GM12878 (cell line): Measurements from ENCODE around the gene SUN5.

Source experiments
- CREM ChIP-seq: IDR thresholded peaks from 2 replicates; pipeline ENCODE4 v1.6.1; 2014; ENCODE audit warnings: antibody characterized with exemption, low read depth
- EZH2 ChIP-seq: IDR thresholded peaks from 2 replicates; pipeline ENCODE4 v1.6.1; 2012; ENCODE audit warnings: low read depth, mild to moderate bottlenecking, control low read depth, inconsistent platforms, low read length, borderline replicate concordance; ENCODE audit not compliant: control insufficient read depth
- FOXK2 ChIP-seq: fragments of 450-650 bp; IDR thresholded peaks from 2 replicates; pipeline ENCODE4 v1.6.1; 2017; ENCODE audit warnings: mild to moderate bottlenecking, moderate library complexity
- IRF4 ChIP-seq: IDR thresholded peaks from 2 replicates; pipeline ENCODE4 v1.6.1; 2011; ENCODE audit warnings: low read depth, low read length
- NR2F1 ChIP-seq: fragments of 450-650 bp; conservative IDR thresholded peaks from 2 replicates; pipeline ENCODE4 v1.6.1; 2017; ENCODE audit warnings: mild to moderate bottlenecking
- POLR2A ChIP-seq: IDR thresholded peaks from 2 replicates; pipeline ENCODE4 v1.6.1; 2011; ENCODE audit warnings: low read depth, mild to moderate bottlenecking, low read length
- USF2 ChIP-seq: IDR thresholded peaks from 2 replicates; pipeline ENCODE4 v1.6.1; 2011; ENCODE audit warnings: low read depth, low read length, improper control_type of control experiment, borderline replicate concordance

- TF ChIP-seq CREM, result no peak
- no peak for TF ChIP-seq FOXK2
- TF ChIP-seq POLR2A, result no peak
- TF ChIP-seq EZH2, result no peak
- TF ChIP-seq USF2, result no peak
- TF ChIP-seq IRF4, result no peak
- no peak for TF ChIP-seq NR2F1
These were observed 23.9 kb downstream of the SUN5 start for GRCh38 chr20:32980131-32980941.
